ENCODE results near the gene FAM163A.
A peak's percentile ranks its signal among the peaks of the same experiment; 100 is the strongest.
"Not testable (repeated sequence)": the region's sequence is repeated elsewhere in the genome, so short reads cannot be mapped to it uniquely, and the experiment has no call there.

The FAM163A gene

DNA sequence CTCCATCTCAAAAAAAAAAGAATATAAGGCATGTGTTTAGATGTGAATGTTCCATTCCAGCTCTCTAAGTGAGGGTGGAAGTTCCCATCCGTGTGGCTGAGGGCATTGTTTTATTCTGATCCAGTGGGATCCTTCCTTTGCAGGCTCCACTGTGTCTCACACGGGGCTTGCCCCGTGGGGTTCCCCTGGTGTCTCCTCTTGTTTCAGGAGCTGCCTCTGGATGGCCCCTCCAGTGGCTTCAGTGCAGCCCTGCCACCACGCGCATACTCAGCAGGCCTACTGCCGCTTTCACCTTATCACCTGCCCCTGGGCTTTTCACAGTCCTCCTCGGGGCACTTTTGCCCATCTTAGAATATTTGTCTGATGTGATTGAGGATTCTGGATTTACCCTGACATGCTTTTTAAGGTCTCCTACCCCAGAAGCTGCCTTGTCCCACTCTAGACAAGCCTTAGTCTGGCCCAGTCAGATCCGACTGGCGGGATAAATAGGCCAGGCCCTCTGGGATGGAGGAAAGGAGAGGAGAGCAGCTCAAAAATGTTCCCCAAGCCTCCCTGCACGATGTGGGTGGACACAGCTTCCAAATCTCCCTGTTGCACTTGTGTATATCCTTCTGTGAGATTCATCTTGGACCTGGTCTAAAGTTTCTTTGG, 55.2 kb downstream of the FAM163A start:
- Histone ChIP-seq H3K9ac (no peak overlapping the region), H3K4me3 (no peak overlapping the region), H4K20me1 (no peaks in the 10 kb centered on the region), H3K27me3 (no peaks in the 10 kb centered on the region), H3K27ac (no peak overlapping the region), H3K4me2 (no peak overlapping the region), H3K9me3 (replicated peaks in 1 of 11) (no peaks in the 10 kb centered on the region), H3K36me3 (no peaks in the 10 kb centered on the region), H3K4me1 (peaks cover 0 to 7% (median 6%) of the 10 kb centered on the region in 10 experiments; a peak in 13 of 20 replicates)
- no peak for TF ChIP-seq Cebpa-rat (IDR thresholded peaks at IDR 0.05)

DNA sequence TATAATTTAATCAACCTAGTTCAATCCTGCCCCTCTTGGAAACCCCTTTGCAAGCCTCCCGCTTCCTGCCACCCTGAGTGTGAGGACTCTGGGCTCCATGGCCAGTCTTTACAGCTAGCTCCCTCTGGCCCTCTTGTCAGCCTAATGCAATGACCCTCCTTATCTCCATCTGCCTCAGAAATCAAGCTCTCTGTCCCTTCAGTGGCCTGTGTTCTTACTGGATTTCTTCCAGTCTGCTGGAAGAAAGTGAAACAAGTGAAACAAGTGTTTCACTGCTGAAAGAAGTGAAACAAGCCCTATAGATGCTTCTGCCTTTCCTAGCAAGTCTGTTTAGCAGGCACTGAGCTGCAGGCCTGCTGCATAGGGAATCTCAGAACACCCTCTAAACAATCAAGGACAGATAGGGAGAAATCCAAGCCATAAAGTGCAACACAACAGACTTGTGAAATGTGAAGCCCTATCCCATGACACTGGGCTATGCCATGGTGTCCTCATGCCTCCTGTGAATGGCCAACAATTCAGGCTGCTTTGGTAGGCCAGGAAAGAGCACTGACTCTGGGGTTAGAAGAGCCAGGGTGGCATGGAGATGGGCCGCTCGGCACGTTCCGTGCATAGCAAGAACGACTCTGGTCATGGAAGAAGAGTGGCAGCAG, 55.9 kb downstream of the FAM163A start:
- Histone ChIP-seq H3K9me3 (replicated peaks in 1 of 11) (no peaks in the 10 kb centered on the region), H3K36me3 (no peaks in the 10 kb centered on the region), H3K27ac (no peak overlapping the region), H3K9ac (no peak overlapping the region), H3K4me2 (no peak overlapping the region), H3K4me3 (no peak overlapping the region), H4K20me1 (no peaks in the 10 kb centered on the region), H3K4me1 (peaks cover 0 to 13% (median 9%) of the 10 kb centered on the region in 10 experiments; a peak in 13 of 20 replicates), H3K27me3 (no peaks in the 10 kb centered on the region)
- TF ChIP-seq Cebpa-rat (IDR thresholded peaks at IDR 0.05) = no peak

DNA sequence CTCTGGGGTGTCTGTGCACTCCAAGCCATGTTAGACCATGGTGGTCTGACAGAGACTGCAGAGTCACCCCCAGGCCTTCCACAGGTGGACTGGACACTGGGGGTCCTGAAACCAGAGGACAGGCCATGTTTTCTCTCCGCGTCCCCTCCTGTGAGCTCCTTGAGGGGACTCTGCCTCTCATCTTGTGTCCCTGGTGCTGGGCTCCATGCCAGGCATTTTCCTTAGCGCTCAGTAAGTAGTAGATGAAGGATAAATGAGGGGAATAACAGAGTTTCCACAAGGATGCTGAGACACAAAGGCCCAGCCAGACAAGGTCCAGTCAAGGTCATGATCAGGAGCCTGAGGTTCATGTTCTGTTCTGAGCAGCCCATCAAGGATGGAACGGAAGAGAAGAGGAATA, 57.4 kb downstream of the FAM163A start:
- no peak overlapping the region for H3K9ac ChIP-seq
- no peaks in the 10 kb centered on the region; a peak in 1 of 22 replicates for H3K27me3 ChIP-seq
- no peak overlapping the region for H3K4me2 ChIP-seq
- no peaks in the 10 kb centered on the region for H3K9me3 ChIP-seq (replicated peaks in 1 of 11)
- H3K27ac ChIP-seq = no peak overlapping the region
- H3K36me3 ChIP-seq = no peaks in the 10 kb centered on the region
- no peaks in the 10 kb centered on the region for H4K20me1 ChIP-seq
- no peak for TF ChIP-seq Cebpa-rat (IDR thresholded peaks at IDR 0.05)
- no peak overlapping the region for H3K4me3 ChIP-seq
- peaks cover 0 to 16% (median 10%) of the 10 kb centered on the region in 10 experiments; a peak in 14 of 20 replicates for H3K4me1 ChIP-seq

DNA sequence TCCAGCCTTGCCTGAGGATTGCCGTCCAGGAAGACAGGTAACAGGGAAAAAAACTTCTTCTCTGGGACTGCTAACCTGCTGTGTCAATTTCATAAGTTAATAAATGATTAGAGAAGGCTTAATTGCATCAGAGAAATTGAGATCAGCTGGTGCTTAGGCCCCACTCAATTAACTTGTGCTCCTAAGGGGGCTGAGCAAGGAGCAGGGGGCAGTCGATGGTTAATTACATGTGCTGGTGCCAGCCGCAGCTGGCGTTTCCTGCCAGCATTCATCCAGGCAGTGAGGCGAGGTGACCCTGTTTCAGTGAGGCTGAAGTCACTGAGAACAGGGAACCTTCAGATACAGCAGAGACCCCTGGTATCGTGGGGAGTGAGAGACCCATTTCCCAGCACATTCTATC, 60.0 kb downstream of the FAM163A start:
- H3K27me3 ChIP-seq = peaks cover 0 to 7% (median 0%) of the 10 kb centered on the region in 11 experiments; a peak in 5 of 22 replicates
- no peak for TF ChIP-seq Cebpa-rat (IDR thresholded peaks at IDR 0.05)
- H3K4me2 ChIP-seq = peak overlapping the region in 9 of 11 experiments; percentile 4 to 63 (median 39); a peak in 15 of 22 replicates
- H3K27ac ChIP-seq = no peak overlapping the region
- H3K36me3 ChIP-seq = no peaks in the 10 kb centered on the region
- H3K9ac ChIP-seq = no peak overlapping the region
- no peak overlapping the region for H3K4me3 ChIP-seq
- peaks cover 0 to 11% (median 0%) of the 10 kb centered on the region in 11 experiments; a peak in 3 of 22 replicates for H4K20me1 ChIP-seq
- no peaks in the 10 kb centered on the region for H3K9me3 ChIP-seq (replicated peaks in 1 of 11)
- H3K4me1 ChIP-seq = peaks cover 0 to 32% (median 24%) of the 10 kb centered on the region in 10 experiments; a peak in 17 of 20 replicates

DNA sequence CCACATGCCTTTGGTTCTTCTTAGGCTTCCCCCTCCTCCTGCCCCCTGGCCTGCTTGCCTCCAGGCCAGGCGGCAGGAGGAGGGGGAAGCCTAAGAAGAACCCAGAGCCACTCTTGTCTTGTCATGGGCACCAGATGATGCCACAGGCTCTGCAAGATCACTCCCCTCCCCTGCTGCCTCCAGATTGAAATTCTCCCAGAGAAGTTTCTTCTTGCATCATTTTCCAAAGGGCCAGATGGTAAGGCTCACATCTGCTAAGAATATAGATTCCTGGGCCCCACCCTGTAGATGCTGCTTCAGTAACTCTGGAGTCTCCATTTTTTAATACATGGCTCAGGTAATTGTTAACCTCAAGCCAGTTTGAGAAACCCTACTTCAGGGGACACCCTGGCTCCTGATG, 60.8 kb downstream of the FAM163A start:
- peaks cover 0 to 7% (median 0%) of the 10 kb centered on the region in 11 experiments; a peak in 5 of 22 replicates for H3K27me3 ChIP-seq
- no peak overlapping the region for H3K9ac ChIP-seq
- H3K4me3 ChIP-seq = no peak overlapping the region

DNA sequence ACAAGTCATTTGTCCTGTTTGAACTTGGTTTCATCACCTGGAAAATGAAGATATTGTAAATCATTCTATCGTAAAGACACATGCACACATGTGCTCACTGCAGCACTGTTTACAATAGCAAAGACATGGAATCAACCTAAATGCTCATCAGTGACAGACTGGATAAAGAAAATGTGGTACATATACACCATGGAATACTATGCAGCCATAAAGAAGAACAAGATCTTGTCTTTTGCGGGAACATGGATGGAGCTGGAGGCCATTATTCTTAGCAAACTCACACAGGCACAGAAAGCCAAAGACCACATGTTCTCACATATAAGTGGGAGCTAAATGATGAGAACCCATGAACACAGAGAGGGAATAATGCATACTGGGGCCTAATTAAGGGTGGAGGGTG, 61.3 kb downstream of the FAM163A start:
- H3K9me3 ChIP-seq (replicated peaks in 1 of 11); H3K4me2 ChIP-seq; H3K27ac ChIP-seq; H3K9ac ChIP-seq; H3K4me3 ChIP-seq; H3K27me3 ChIP-seq; H3K36me3 ChIP-seq: not testable (repeated sequence)
- peaks cover 0 to 32% (median 24%) of the 10 kb centered on the region in 10 experiments; a peak in 17 of 20 replicates for H3K4me1 ChIP-seq
- peaks cover 0 to 11% (median 0%) of the 10 kb centered on the region in 11 experiments; a peak in 3 of 22 replicates for H4K20me1 ChIP-seq

More for the DNA sequence above, 60.8 kb downstream of the FAM163A start:
- Histone ChIP-seq H3K4me2 (peak overlapping the region in 5 of 11 experiments; percentile 39 to 63 (median 56); a peak in 7 of 22 replicates), H3K36me3 (no peaks in the 10 kb centered on the region), H3K9me3 (replicated peaks in 1 of 11) (no peaks in the 10 kb centered on the region), H3K4me1 (peaks cover 0 to 32% (median 24%) of the 10 kb centered on the region in 10 experiments; a peak in 17 of 20 replicates), H3K27ac (no peak overlapping the region), H4K20me1 (peaks cover 0 to 11% (median 0%) of the 10 kb centered on the region in 11 experiments; a peak in 3 of 22 replicates)
- TF ChIP-seq Cebpa-rat (IDR thresholded peaks at IDR 0.05) = no peak

DNA sequence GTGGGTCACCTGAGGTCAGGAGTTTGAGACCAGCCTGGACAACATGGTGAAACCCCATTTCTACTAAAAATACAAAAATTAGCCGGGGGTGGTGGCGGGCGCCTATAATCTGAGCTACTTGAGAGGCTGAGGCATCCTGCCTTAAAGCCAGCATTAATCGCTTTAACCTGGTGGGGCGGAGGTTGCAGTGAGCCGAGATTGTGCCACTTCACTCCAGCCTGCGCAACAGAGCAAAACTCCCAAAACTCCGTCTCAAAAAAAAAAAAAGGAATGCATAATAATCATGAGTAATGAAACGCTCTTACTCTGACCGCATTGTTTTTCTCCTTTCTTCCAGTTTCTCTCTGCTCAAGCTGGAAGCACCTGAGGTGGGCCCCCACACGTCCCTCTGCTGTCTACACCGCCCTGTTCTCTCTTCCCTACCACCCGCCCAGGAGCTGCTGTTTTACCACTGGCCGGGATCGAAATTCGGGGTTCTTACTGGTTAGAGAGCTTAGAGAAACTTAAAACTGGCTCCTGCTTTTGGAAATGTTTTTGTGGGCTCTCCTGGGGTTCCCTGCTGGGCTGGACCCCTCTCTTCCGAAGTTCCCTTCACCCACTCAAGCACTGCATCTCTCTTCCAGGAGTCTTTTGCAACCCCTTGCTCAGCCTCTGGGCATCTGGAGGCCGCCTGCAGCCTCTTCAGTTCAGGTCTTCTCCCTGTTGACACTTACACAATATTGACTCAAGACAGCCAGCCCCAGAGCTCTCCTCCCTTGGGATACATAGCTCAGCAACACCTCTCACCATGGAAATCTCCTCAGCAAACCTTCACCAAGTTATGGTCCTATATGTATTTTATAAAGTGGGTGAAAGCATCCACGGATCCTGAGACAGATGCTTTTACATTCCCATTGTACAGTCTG, 62.5 kb downstream of the FAM163A start:
- no peak for TF ChIP-seq Cebpa-rat (IDR thresholded peaks at IDR 0.05)
- Histone ChIP-seq H3K36me3 (no peaks in the 10 kb centered on the region), H3K27me3 (peaks cover 0 to 7% (median 0%) of the 10 kb centered on the region in 11 experiments; a peak in 5 of 22 replicates), H3K4me3 (no peak overlapping the region), H3K4me2 (peak overlapping the region in 9 of 11 experiments; percentile 14 to 71 (median 60); a peak in 16 of 22 replicates), H4K20me1 (peaks cover 0 to 11% (median 0%) of the 10 kb centered on the region in 11 experiments; a peak in 3 of 22 replicates), H3K9me3 (replicated peaks in 1 of 11) (no peaks in the 10 kb centered on the region), H3K4me1 (peaks cover 0 to 32% (median 24%) of the 10 kb centered on the region in 10 experiments; a peak in 17 of 20 replicates), H3K9ac (0 out of 22 replicates have a peak overlapping the region, but pooled peaks of 2 of the 11 experiments have one; percentile 7 to 12), H3K27ac (no peak overlapping the region)

DNA sequence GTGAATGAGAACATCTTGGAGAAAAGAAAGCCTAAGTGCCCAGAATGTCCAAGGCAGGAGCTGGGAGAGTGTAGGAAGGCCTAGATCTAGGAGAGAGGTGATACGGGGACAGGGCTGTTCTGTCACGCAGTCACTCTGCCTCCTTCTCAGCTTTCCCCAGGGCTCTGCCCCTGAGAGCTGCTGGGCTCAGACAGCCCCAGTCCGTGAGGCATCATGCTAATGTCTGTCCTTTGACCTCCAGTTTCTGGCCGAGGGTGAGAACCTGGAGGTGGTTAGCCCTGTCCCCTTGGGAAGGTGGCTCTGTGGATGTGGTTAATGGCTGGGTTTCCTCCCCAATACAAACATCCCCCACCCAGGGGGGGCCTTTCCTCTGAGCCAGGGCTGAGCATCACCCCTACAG, 63.2 kb downstream of the FAM163A start:
- TF ChIP-seq Cebpa-rat (IDR thresholded peaks at IDR 0.05) = no peak
- no peak overlapping the region for H3K27ac ChIP-seq
- no peaks in the 10 kb centered on the region for H3K36me3 ChIP-seq
- peaks cover 0 to 32% (median 24%) of the 10 kb centered on the region in 10 experiments; a peak in 17 of 20 replicates for H3K4me1 ChIP-seq
- peak overlapping the region in 9 of 11 experiments; percentile 14 to 71 (median 60); a peak in 17 of 22 replicates for H3K4me2 ChIP-seq
- peaks cover 0 to 7% (median 0%) of the 10 kb centered on the region in 11 experiments; a peak in 6 of 22 replicates for H3K27me3 ChIP-seq
- no peak overlapping the region for H3K4me3 ChIP-seq
- H3K9me3 ChIP-seq (replicated peaks in 1 of 11) = no peaks in the 10 kb centered on the region
- peaks cover 0 to 11% (median 0%) of the 10 kb centered on the region in 11 experiments; a peak in 3 of 22 replicates for H4K20me1 ChIP-seq
- peak overlapping the region in 2 of 11 experiments; percentile 7 to 12; a peak in 1 of 22 replicates for H3K9ac ChIP-seq
